GM12892 (cell line): ENCODE data around the gene MATN4.

Experiments
- DNase-seq: peaks from one replicate; pipeline ENCODE4 v3.0.0; 2011; ENCODE audit not compliant: insufficient read length
- FAIRE-seq: peaks from 2 replicates; lab custom pipeline; 2011; peaks lifted over from hg19 to GRCh38; lab: Jason Lieb, UNC
- POLR2A ChIP-seq: IDR thresholded peaks from 2 replicates; pipeline ENCODE4 v1.6.1; 2011; ENCODE audit warnings: low read depth, low read length, control low read depth
- POLR2AphosphoS5 ChIP-seq: IDR thresholded peaks from 2 replicates; pipeline ENCODE4 v1.6.1; 2011; ENCODE audit warnings: low read depth, low read length, control low read depth
- TAF1 ChIP-seq: IDR thresholded peaks from 2 replicates; pipeline ENCODE4 v1.6.1; 2011; ENCODE audit warnings: low read depth, mild to moderate bottlenecking, control low read depth, low read length, borderline replicate concordance

The MATN4 gene

GRCh38 chr20:45306431-45306982 is 1.6 kb downstream of the MATN4 start, which contains the start of gene RBPJL:
TSS of gene RBPJL (plus strand) at chr20:45306840. CDS start at chr20:45306923, 83 bp downstream.
- DNase-seq (peak; percentile 51), FAIRE-seq (no peak)
- TF ChIP-seq POLR2AphosphoS5 (no peak), POLR2A (no peak), TAF1 (no peak)

DNA sequence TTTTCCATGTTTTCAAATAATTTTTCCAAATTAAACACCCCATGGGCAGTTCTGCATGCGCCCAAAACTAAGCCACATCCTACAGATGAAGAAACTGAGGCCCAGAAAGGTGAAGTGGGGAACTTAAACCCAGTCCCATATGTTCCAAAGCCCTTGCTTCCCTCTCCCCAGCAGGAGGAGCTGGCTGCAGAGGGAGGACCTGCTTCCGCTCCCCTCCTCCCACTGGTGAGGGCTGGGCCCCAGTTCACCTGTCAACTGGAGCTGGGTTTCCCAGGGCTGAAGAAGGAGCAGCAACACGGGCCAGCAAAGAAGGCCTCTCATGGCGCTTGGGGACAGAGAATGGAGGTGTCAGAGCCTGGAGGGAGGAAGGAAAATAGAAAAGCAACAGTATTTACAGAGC is 2.8 kb downstream of the MATN4 start:
- no peak for FAIRE-seq

GRCh38 chr20:45304464-45304999 is 3.6 kb downstream of the MATN4 start:
- FAIRE-seq (no peak), DNase-seq (no peak)
- TF ChIP-seq TAF1 (no peak), POLR2A (no peak), POLR2AphosphoS5 (no peak)

More for the DNA sequence above, 2.8 kb downstream of the MATN4 start:
- no peak for TF ChIP-seq TAF1
- TF ChIP-seq POLR2A = no peak
- no peak for TF ChIP-seq POLR2AphosphoS5
- DNase-seq = no peak

DNA sequence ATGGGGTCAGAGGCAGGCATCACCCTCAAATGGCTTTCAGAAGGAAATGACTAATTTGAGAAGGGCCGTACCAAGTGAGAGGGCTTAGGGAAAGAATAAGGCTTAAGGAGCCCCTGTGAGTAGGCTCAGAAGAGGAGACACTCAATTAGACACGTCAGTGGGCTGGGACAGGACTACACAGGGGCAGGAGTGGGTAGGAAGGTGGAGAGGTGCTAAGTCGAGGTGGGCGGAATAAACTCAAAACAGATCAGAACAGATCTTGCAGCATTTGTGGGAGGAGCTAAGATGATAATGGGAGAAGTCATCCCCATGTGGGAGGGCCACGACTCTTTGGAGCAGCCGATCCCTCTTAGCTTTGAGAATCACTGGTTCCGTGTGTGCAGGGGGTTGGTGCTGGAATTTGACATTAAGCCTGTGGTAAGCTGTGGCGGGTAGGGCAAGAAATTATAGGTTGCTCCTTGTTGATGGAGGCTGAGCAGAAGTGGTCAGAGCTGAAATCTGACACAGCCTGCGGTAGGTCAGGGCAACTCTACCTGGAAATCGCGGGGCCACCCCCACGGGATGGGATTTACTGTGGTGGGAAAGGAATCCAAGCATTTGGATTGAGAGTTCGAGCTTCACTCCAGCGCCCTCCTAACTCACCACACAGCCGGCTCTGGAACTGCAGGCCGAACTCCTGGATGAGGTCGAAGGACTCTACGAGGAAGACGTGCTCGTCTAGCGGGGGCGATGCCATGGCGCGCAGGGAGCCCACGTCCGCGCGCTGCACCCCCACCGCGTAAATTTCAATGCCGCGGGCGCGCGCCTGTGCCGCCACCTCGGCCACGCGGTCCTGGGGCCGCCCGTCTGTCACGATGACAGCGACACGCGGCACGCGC is 4.3 kb downstream of the MATN4 start:
- FAIRE-seq = no peak
- no peak for DNase-seq
- TF ChIP-seq TAF1 (no peak), POLR2AphosphoS5 (no peak), POLR2A (no peak)

DNA sequence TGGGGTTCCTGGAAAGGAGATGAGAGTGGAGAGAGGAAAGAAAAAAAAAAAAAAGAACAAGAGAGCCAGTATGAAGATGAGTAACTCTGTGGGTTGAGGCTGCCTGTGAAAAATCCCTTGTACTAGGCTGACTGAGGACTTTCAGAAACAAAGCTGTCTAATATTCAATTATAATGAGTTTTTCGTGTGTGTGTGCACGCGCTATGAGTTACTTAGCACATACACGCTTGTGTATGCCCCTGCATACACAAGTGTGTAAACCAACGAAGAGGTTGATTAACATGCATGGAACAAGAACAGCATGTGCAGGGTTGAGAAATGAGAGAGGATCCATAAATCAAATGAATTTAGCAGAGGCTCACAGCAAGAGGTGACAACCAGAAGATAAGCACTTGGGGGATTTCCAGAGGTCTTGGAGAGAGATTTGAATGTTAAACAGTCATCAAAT is 6.3 kb downstream of the MATN4 start:
- no peak for FAIRE-seq
- TF ChIP-seq POLR2AphosphoS5 = no peak
- TF ChIP-seq POLR2A = no peak
- no peak for TF ChIP-seq TAF1

DNA sequence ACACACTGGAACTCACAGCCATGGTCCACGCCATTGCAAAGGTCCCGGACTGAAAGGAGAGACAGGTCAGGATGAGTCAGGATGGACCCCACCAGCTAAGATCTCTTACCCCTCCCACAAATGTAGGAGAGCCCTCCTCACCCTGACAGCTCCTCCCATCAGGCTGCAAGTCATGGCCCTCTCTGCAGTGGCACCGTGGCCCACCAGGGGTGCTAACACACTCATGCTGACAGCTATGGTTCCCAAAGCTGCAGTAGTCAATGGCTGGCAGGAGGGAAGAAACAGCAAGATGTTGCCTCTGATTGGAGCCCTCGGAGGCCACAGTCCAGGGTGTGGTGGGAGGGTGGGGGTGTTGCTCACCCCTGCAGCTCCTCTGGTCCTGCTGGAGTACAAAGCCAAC is 7.1 kb downstream of the MATN4 start:
- FAIRE-seq = no peak

More for the DNA sequence above, 6.3 kb downstream of the MATN4 start:
- no peak for DNase-seq

GRCh38 chr20:45299786-45300185 is 8.3 kb downstream of the MATN4 start:
- DNase-seq (no peak), FAIRE-seq (no peak)
- no peak for TF ChIP-seq POLR2AphosphoS5
- TF ChIP-seq TAF1 = no peak
- TF ChIP-seq POLR2A = no peak

More for the DNA sequence above, 7.1 kb downstream of the MATN4 start:
- DNase-seq = no peak
- TF ChIP-seq POLR2A (no peak), TAF1 (no peak), POLR2AphosphoS5 (no peak)

- TF ChIP-seq POLR2AphosphoS5 (no peak), POLR2A (no peak), TAF1 (no peak)
- no peak for DNase-seq
- FAIRE-seq = no peak
Observed at GRCh38 chr20:45297786-45298497, 10.2 kb downstream of the MATN4 start.

- TF ChIP-seq POLR2AphosphoS5 (no peak), POLR2A (no peak), TAF1 (no peak)
- FAIRE-seq = no peak
- DNase-seq = no peak
Observed at GRCh38 chr20:45294659-45295058, 13.4 kb downstream of the MATN4 start.

- TF ChIP-seq TAF1 (no peak), POLR2AphosphoS5 (no peak), POLR2A (no peak)
- FAIRE-seq (no peak), DNase-seq (no peak)
Observed at GRCh38 chr20:45294003-45294368, 14.1 kb downstream of the MATN4 start.

GRCh38 chr20:45293041-45294002 is 14.8 kb downstream of the MATN4 start:
- FAIRE-seq (no peak), DNase-seq (peak; percentile 67)
- TF ChIP-seq POLR2A (no peak), TAF1 (no peak), POLR2AphosphoS5 (no peak)
